Astrocyte (in vitro differentiated cells and primary cell): ENCODE results near the gene PTPN14. TPM values are rescaled to one million over a fixed set of nuclear protein-coding genes. Genes with fewer than 3 reads are reported as not detected.

Experiments used
- DNase-seq: peaks from one replicate; pipeline ENCODE4 v3.0.0-alpha.2; 2010; ENCODE audit warnings: low read depth
- FAIRE-seq: peaks from 2 replicates; lab custom pipeline; 2011; peaks lifted over from hg19 to GRCh38; lab: Jason Lieb, UNC
- H2AFZ ChIP-seq: 2 replicates; pipeline ENCODE4 v1.6.0; 2012; ENCODE audit warnings: low read depth, low read length, inconsistent platforms
- H3K27ac ChIP-seq: 2 replicates; pipeline ENCODE4 v1.5.1; 2011; ENCODE audit warnings: low read depth, low read length, inconsistent platforms
- H3K27me3 ChIP-seq: 2 replicates; pipeline ENCODE4 v1.6.0; 2011; ENCODE audit warnings: low read length, inconsistent platforms; ENCODE audit not compliant: insufficient read depth
- H3K36me3 ChIP-seq: 2 replicates; pipeline ENCODE4 v1.5.1; 2011; ENCODE audit warnings: low read length, inconsistent platforms; ENCODE audit not compliant: insufficient read depth
- H3K4me1 ChIP-seq: 2 replicates; pipeline ENCODE4 v1.5.1; 2011; ENCODE audit warnings: low read length, inconsistent platforms; ENCODE audit not compliant: insufficient read depth
- H3K4me2 ChIP-seq: 2 replicates; pipeline ENCODE4 v1.6.0; 2012; ENCODE audit warnings: low read length, inconsistent platforms
- H3K4me3 ChIP-seq: 2 replicates; pipeline ENCODE4 v1.5.1; 2011; ENCODE audit warnings: low read depth, mild to moderate bottlenecking, low read length, inconsistent platforms; ENCODE audit not compliant: insufficient read depth
- H3K79me2 ChIP-seq: 2 replicates; pipeline ENCODE4 v1.6.0; 2012; ENCODE audit warnings: mild to moderate bottlenecking, low read length, inconsistent platforms; ENCODE audit not compliant: insufficient read depth
- H3K9ac ChIP-seq: 2 replicates; pipeline ENCODE4 v1.6.0; 2012; ENCODE audit warnings: mild to moderate bottlenecking, low read length, inconsistent platforms
- H3K9me3 ChIP-seq: 2 replicates; pipeline ENCODE4 v1.5.1; 2012; ENCODE audit warnings: low read depth, mild to moderate bottlenecking, low read length, inconsistent platforms; ENCODE audit not compliant: insufficient read depth
- H4K20me1 ChIP-seq: 2 replicates; pipeline ENCODE4 v1.6.0; 2012; ENCODE audit warnings: low read length, inconsistent platforms; ENCODE audit not compliant: insufficient read depth
- H3K27ac Mint-ChIP-seq: one replicate; pipeline ENCODE4 v1.8.0; 2021; ENCODE audit warnings: mild to moderate bottlenecking, mixed read lengths; ENCODE audit not compliant: unreplicated experiment
- H3K27me3 Mint-ChIP-seq: one replicate; pipeline ENCODE4 v1.8.0; 2021; ENCODE audit warnings: low read depth, mixed read lengths; ENCODE audit not compliant: unreplicated experiment
- H3K36me3 Mint-ChIP-seq: one replicate; pipeline ENCODE4 v1.8.0; 2021; ENCODE audit warnings: low read depth, mixed read lengths; ENCODE audit not compliant: unreplicated experiment
- H3K4me1 Mint-ChIP-seq: one replicate; pipeline ENCODE4 v1.8.0; 2021; ENCODE audit warnings: low read depth, mixed read lengths; ENCODE audit not compliant: unreplicated experiment
- H3K4me3 Mint-ChIP-seq: one replicate; pipeline ENCODE4 v1.8.0; 2021; ENCODE audit warnings: mild to moderate bottlenecking, moderate library complexity, mixed read lengths; ENCODE audit not compliant: unreplicated experiment
- H3K9me3 Mint-ChIP-seq: one replicate; pipeline ENCODE4 v1.8.0; 2021; ENCODE audit warnings: mild to moderate bottlenecking, mixed read lengths; ENCODE audit not compliant: unreplicated experiment
- CTCF ChIP-seq: IDR thresholded peaks from 2 replicates; pipeline ENCODE4 v1.5.1; 2011; ENCODE audit warnings: low read depth, mild to moderate bottlenecking, inconsistent platforms, low read length, moderate library complexity; ENCODE audit not compliant: insufficient read depth
- EZH2 ChIP-seq: IDR thresholded peaks from 2 replicates; pipeline ENCODE4 v1.6.1; 2012; ENCODE audit warnings: mild to moderate bottlenecking, low read length, inconsistent platforms; ENCODE audit not compliant: insufficient read depth
- total RNA-seq: library from RNA; stranded (reverse); gene quantifications from 2 replicates; pipeline ENCODE4 v1.2.1, GENCODE V29; 2021

Gene PTPN14
- total RNA-seq, 1 donor from 2014 or later = 177 TPM

GRCh38 chr1:214369364-214369763 is 182.0 kb downstream of the PTPN14 start:
- Mint-ChIP-seq H3K36me3 (peaks cover 29% of the 10 kb centered on the region), H3K4me1 (peaks cover 4% of the 10 kb centered on the region), H3K27ac (no peak overlapping the region), H3K4me3 (no peak overlapping the region), H3K9me3 (no peaks in the 10 kb centered on the region), H3K27me3 (no peaks in the 10 kb centered on the region)
- H3K9ac ChIP-seq = no peak overlapping the region
- no peak overlapping the region for H2AFZ ChIP-seq
- H3K4me2 ChIP-seq = no peak overlapping the region
- peaks cover 11% of the 10 kb centered on the region for H3K79me2 ChIP-seq
- H4K20me1 ChIP-seq = peaks cover 10% of the 10 kb centered on the region
- DNase-seq = no peak
- H3K4me1 ChIP-seq = peaks cover 9% of the 10 kb centered on the region
- no peaks in the 10 kb centered on the region for H3K9me3 ChIP-seq
- no peak for TF ChIP-seq CTCF
- TF ChIP-seq EZH2 = no peak
- no peaks in the 10 kb centered on the region for H3K27me3 ChIP-seq
- no peak overlapping the region for H3K4me3 ChIP-seq
- no peak overlapping the region for H3K27ac ChIP-seq
- peaks cover 45% of the 10 kb centered on the region for H3K36me3 ChIP-seq
- no peak for FAIRE-seq

GRCh38 chr1:214367841-214368240 is 183.6 kb downstream of the PTPN14 start:
- no peak for FAIRE-seq
- no peak overlapping the region for H2AFZ ChIP-seq

More at GRCh38 chr1:214367841-214368240, 183.6 kb downstream of the PTPN14 start:
- peaks cover 2% of the 10 kb centered on the region for H3K79me2 ChIP-seq
- peaks cover 9% of the 10 kb centered on the region for H3K4me1 ChIP-seq
- H3K36me3 ChIP-seq = peaks cover 47% of the 10 kb centered on the region
- no peaks in the 10 kb centered on the region for H3K9me3 ChIP-seq
- no peak overlapping the region for H3K27ac ChIP-seq
- Mint-ChIP-seq H3K9me3 (no peaks in the 10 kb centered on the region), H3K27ac (no peak overlapping the region), H3K4me3 (no peak overlapping the region), H3K4me1 (peaks cover 8% of the 10 kb centered on the region), H3K36me3 (peaks cover 40% of the 10 kb centered on the region), H3K27me3 (no peaks in the 10 kb centered on the region)
- DNase-seq = no peak
- no peak overlapping the region for H3K4me3 ChIP-seq
- H3K4me2 ChIP-seq = no peak overlapping the region
- no peak overlapping the region for H3K9ac ChIP-seq
- peaks cover 15% of the 10 kb centered on the region for H4K20me1 ChIP-seq
- no peaks in the 10 kb centered on the region for H3K27me3 ChIP-seq
- TF ChIP-seq CTCF = no peak
- no peak for TF ChIP-seq EZH2
